Measurements from ENCODE around the gene FAM181A. TPM values are rescaled to one million over a fixed set of nuclear protein-coding genes. Genes with fewer than 3 reads are reported as not detected.

FAM181A gene
- total and polyA plus RNA-seq, 2 donors (not counting 1 experiment from before 2014, with no cell fraction given), result not detected

DNA sequence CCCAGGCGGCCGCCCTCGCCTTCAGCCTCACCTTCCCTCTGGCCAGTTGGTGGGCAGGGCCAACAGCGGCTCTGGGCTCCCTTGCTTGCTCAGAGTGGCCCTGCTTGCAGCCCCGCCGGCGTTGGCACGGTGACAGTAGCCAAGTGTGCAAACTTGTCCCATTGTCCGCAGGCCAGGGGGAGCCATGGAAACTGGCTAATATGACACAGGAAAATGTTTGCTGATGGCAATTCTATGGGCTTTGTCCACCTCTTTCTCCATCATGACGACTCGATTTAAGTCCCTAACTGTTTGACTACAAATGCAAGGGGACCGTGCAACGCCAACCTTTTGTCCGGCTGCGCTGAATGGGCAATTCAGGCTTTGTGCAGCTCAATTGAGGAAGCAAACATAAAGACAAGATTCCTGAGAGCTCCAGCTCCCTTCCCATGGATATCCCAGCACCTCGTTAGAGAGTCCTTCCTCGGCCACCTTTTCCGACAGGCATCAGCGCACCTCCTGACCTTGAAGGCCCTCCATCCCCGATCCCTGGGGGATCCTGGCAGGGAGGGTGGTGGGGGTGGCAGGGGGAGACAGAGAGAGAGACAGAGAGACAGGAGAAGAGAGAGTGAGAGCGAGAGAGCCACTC, 785 bp upstream of the FAM181A start:
- Mint-ChIP-seq H3K4me3 (no peak overlapping the region), H3K27ac (no peak overlapping the region), H3K4me1 (no peaks in the 10 kb centered on the region), H3K27me3 (no peaks in the 10 kb centered on the region), H3K9me3 (ENCODE audit: insufficient read depth) (no peaks in the 10 kb centered on the region)
- intact Hi-C loops (cut with micrococcal nuclease), result no loop called here
- ChIA-PET POLR2A (no interaction called here), CTCF (interaction anchor here (1.0 kb wide), 1 partner anchor 74 kb away, joined by 3 read pairs; no protein-coding TSS in a partner anchor)
- Histone ChIP-seq H3K9me3 (ENCODE audit: control extremely low read depth in 1 of 3, control insufficient read depth in 2 of 3, insufficient read depth in 1 of 3, low read length in 2 of 3) (peaks cover 0 to 7% (median 0%) of the 10 kb centered on the region in 3 donors), H3K4me1 (ENCODE audit: control insufficient read depth in 2 of 2, insufficient read depth in 2 of 2, low read length in 2 of 2) (no peaks in the 10 kb centered on the region), H3K27ac (ENCODE audit: low read length in 2 of 2) (no peak overlapping the region), H3K4me2 (replicated peaks; ENCODE audit: low read depth, low read length, poor library complexity, severe bottlenecking) (no peak overlapping the region), H4K20me1 (ENCODE audit: control insufficient read depth, insufficient read depth, low read length, poor library complexity, severe bottlenecking) (no peaks in the 10 kb centered on the region), H3K9ac (ENCODE audit: low read length) (no peak overlapping the region), H2AFZ (ENCODE audit: insufficient read depth, low read depth, low read length, poor library complexity, severe bottlenecking) (no peak overlapping the region), H3K27me3 (replicated peaks in 1 of 4; ENCODE audit: control extremely low read depth in 1 of 4, control insufficient read depth in 3 of 4, insufficient read depth in 4 of 4, low read length in 3 of 4) (no peaks in the 10 kb centered on the region), H3K79me2 (ENCODE audit: control insufficient read depth, insufficient read depth, low read length) (no peaks in the 10 kb centered on the region), H3K4me3 (ENCODE audit: control extremely low read depth in 1 of 5, extremely low read depth in 1 of 5, insufficient read depth in 1 of 5, low read depth in 2 of 5, low read length in 4 of 5) (no peak overlapping the region), H3K36me3 (replicated peaks in 1 of 2; ENCODE audit: control extremely low read depth in 1 of 2, control insufficient read depth in 1 of 2, extremely low read depth in 1 of 2, insufficient read depth in 2 of 2, low read length in 1 of 2) (no peaks in the 10 kb centered on the region)
- 96% methylated on average over 20 of the region's 21 CpGs for WGBS (ENCODE audit: insufficient coverage)
- ATAC-seq (ENCODE audit: low read depth) (no peak), DNase-seq (no peak)
- no peak for TF ChIP-seq EZH2 (IDR thresholded peaks at IDR 0.05; ENCODE audit: borderline replicate concordance, insufficient read depth, low read depth, low read length, poor library complexity, severe bottlenecking)
- TF ChIP-seq, protein P1, sequence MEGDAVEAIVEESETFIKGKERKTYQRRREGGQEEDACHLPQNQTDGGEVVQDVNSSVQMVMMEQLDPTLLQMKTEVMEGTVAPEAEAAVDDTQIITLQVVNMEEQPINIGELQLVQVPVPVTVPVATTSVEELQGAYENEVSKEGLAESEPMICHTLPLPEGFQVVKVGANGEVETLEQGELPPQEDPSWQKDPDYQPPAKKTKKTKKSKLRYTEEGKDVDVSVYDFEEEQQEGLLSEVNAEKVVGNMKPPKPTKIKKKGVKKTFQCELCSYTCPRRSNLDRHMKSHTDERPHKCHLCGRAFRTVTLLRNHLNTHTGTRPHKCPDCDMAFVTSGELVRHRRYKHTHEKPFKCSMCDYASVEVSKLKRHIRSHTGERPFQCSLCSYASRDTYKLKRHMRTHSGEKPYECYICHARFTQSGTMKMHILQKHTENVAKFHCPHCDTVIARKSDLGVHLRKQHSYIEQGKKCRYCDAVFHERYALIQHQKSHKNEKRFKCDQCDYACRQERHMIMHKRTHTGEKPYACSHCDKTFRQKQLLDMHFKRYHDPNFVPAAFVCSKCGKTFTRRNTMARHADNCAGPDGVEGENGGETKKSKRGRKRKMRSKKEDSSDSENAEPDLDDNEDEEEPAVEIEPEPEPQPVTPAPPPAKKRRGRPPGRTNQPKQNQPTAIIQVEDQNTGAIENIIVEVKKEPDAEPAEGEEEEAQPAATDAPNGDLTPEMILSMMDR (IDR thresholded peaks at IDR 0.05), result no peak

DNA sequence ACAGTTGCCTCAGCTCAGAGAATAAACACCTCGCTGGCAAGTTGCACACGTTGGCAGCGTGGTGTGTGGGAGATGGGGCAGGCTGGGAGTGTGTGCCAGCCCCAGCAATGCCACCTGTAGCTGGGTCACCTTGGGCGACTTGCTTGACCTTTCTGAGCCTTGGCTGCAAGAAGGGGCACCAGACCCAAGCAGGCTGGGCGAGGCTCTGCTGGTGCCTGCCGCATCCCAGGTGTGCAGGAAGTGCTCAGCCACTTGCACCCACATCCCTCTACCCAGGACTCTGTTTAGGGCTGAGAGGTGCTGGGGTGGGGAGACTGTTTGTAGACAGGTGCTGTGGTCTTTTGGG, 629 bp downstream of the FAM181A start:
- no peaks in the 10 kb centered on the region for H3K4me1 ChIP-seq (ENCODE audit: control insufficient read depth in 2 of 2, insufficient read depth in 2 of 2, low read length in 2 of 2)
- H3K27ac Mint-ChIP-seq, result no peak overlapping the region
- no peaks in the 10 kb centered on the region for H3K4me1 Mint-ChIP-seq
- no peak overlapping the region for H3K9ac ChIP-seq (ENCODE audit: low read length)
- no peak overlapping the region for H2AFZ ChIP-seq (ENCODE audit: insufficient read depth, low read depth, low read length, poor library complexity, severe bottlenecking)
- 65% methylated on average over 4 of the region's 6 CpGs for WGBS (ENCODE audit: insufficient coverage)
- H4K20me1 ChIP-seq (ENCODE audit: control insufficient read depth, insufficient read depth, low read length, poor library complexity, severe bottlenecking), result no peaks in the 10 kb centered on the region
- no peak overlapping the region for H3K27ac ChIP-seq (ENCODE audit: low read length in 2 of 2)
- H3K9me3 ChIP-seq (ENCODE audit: control extremely low read depth in 1 of 3, control insufficient read depth in 2 of 3, insufficient read depth in 1 of 3, low read length in 2 of 3), result peaks cover 0 to 7% (median 0%) of the 10 kb centered on the region in 3 donors
- DNase-seq, result no peak
- no peak for ATAC-seq (ENCODE audit: low read depth)
- H3K36me3 ChIP-seq (replicated peaks in 1 of 2; ENCODE audit: control extremely low read depth in 1 of 2, control insufficient read depth in 1 of 2, extremely low read depth in 1 of 2, insufficient read depth in 2 of 2, low read length in 1 of 2), result no peaks in the 10 kb centered on the region
- intact Hi-C loops (cut with micrococcal nuclease), result no loop called here
- no peak overlapping the region for H3K4me2 ChIP-seq (replicated peaks; ENCODE audit: low read depth, low read length, poor library complexity, severe bottlenecking)
- H3K4me3 ChIP-seq (ENCODE audit: control extremely low read depth in 1 of 5, extremely low read depth in 1 of 5, insufficient read depth in 1 of 5, low read depth in 2 of 5, low read length in 4 of 5), result no peak overlapping the region
- CTCF ChIA-PET, result no interaction called here
- H3K27me3 Mint-ChIP-seq, result no peaks in the 10 kb centered on the region
- H3K9me3 Mint-ChIP-seq (ENCODE audit: insufficient read depth), result no peaks in the 10 kb centered on the region
- POLR2A ChIA-PET, result interaction anchor here (0.6 kb wide), 1 partner anchor 559 kb away, joined by 3 read pairs; no protein-coding TSS in a partner anchor
- TF ChIP-seq EZH2 (IDR thresholded peaks at IDR 0.05; ENCODE audit: borderline replicate concordance, insufficient read depth, low read depth, low read length, poor library complexity, severe bottlenecking), result no peak
- TF ChIP-seq, protein P1 (IDR thresholded peaks at IDR 0.05), result no peak
- H3K27me3 ChIP-seq (replicated peaks in 1 of 4; ENCODE audit: control extremely low read depth in 1 of 4, control insufficient read depth in 3 of 4, insufficient read depth in 4 of 4, low read length in 3 of 4), result no peaks in the 10 kb centered on the region
- no peaks in the 10 kb centered on the region for H3K79me2 ChIP-seq (ENCODE audit: control insufficient read depth, insufficient read depth, low read length)
- H3K4me3 Mint-ChIP-seq, result no peak overlapping the region
